Measurements from ENCODE around the gene MMGT1. TPM values are rescaled to one million over a fixed set of nuclear protein-coding genes. Genes with fewer than 3 reads are reported as not detected.
"Not testable (repeated sequence)": the region's sequence is repeated elsewhere in the genome, so short reads cannot be mapped to it uniquely, and the experiment has no call there.

MMGT1 gene
- total RNA-seq, 1 donor from 2014 or later, result 6.3 TPM

GRCh38 chrX:135927897-135928296, 45.9 kb downstream of the MMGT1 start:
- no peak for DNase-seq (ENCODE audit: low read depth, low spot score)

DNA sequence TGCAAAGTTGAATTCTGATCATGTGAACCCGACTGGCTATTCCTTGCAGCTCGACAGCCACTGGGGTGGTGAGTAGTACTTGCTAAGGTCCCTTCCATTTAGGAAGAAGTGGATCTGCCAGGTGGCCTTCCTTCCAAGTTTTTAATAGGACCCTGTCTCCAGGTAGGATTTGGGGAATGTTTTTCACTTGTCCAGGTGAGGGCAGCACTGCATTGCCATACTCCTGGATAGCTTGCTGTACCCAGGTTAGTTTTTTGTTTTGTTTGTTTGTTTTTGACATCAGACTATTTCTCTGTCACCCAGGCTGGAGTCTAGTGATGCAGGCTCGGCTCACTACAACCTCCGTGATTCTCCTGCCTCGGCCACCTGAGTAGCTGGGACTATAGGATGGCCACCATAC, 50.4 kb downstream of the MMGT1 start:
- no peak for DNase-seq (ENCODE audit: low read depth, low spot score)

DNA sequence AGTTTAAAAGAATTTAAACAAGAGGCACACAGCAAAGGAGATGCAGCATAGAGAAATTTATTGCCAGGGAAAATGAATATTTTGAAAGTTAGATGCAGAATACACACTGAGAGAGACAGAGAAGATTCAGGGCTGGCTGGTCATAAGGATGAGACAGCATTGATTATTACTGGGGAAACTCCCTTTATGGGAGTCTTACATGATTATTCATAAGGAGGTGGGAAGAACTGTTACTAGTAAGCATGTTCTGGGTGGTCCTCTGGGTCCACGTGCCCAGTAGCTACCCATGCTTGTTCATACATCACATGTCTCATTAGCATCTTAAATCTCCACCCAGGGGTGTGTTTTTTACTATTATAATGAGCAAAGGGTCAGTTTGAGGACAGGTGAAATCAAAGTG, 53.3 kb downstream of the MMGT1 start:
- not testable (repeated sequence) for DNase-seq (ENCODE audit: low read depth, low spot score)

GRCh38 chrX:135914404-135914803, 59.4 kb downstream of the MMGT1 start:
- no peak for DNase-seq (ENCODE audit: low read depth, low spot score)

Other genes with a start within 250 kb of the MMGT1 start
- gene CT45A3, start 205.8 kb downstream of the MMGT1 start, total RNA-seq, result not detected in 2 replicates
- not detected in 2 replicates for gene CT45A5, start 188.5 kb downstream of the MMGT1 start, total RNA-seq
- not detected in 2 replicates for gene CT45A6, start 171.2 kb downstream of the MMGT1 start, total RNA-seq
- gene CT45A2, start 154.0 kb downstream of the MMGT1 start, total RNA-seq, result not detected in 2 replicates
- gene CT45A7, start 136.7 kb downstream of the MMGT1 start, total RNA-seq, result not detected in 2 replicates
- gene CT45A8, start 119.5 kb downstream of the MMGT1 start, total RNA-seq, result not detected in 2 replicates
- not detected in 2 replicates for gene CT45A9, start 102.2 kb downstream of the MMGT1 start, total RNA-seq
- not detected in 2 replicates for gene CT45A10, start 80.5 kb downstream of the MMGT1 start, total RNA-seq
- gene SAGE1, start 80.3 kb downstream of the MMGT1 start, total RNA-seq, result not detected in 2 replicates
- 18.3 and 21.1 TPM in 2 replicates for gene SLC9A6, start 11.4 kb upstream of the MMGT1 start, total RNA-seq
- gene FHL1, start 173.5 kb upstream of the MMGT1 start, total RNA-seq, result 96.0 and 96.7 TPM in 2 replicates